Measurements from ENCODE around the gene CACNA1G.

Gene CACNA1G

GRCh38 chr17:50651661-50652060, 91.1 kb downstream of the CACNA1G start:
- H4K20me1 ChIP-seq (ENCODE audit: insufficient read depth, low read length), result no peaks in the 10 kb centered on the region
- H2AFZ ChIP-seq (ENCODE audit: low read depth, low read length), result no peak overlapping the region
- TF ChIP-seq, protein P1, sequence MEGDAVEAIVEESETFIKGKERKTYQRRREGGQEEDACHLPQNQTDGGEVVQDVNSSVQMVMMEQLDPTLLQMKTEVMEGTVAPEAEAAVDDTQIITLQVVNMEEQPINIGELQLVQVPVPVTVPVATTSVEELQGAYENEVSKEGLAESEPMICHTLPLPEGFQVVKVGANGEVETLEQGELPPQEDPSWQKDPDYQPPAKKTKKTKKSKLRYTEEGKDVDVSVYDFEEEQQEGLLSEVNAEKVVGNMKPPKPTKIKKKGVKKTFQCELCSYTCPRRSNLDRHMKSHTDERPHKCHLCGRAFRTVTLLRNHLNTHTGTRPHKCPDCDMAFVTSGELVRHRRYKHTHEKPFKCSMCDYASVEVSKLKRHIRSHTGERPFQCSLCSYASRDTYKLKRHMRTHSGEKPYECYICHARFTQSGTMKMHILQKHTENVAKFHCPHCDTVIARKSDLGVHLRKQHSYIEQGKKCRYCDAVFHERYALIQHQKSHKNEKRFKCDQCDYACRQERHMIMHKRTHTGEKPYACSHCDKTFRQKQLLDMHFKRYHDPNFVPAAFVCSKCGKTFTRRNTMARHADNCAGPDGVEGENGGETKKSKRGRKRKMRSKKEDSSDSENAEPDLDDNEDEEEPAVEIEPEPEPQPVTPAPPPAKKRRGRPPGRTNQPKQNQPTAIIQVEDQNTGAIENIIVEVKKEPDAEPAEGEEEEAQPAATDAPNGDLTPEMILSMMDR (IDR thresholded peaks at IDR 0.05; ENCODE audit: borderline replicate concordance, extremely low read depth, low read length, poor library complexity, severe bottlenecking), result no peak
- no peak for TF ChIP-seq EZH2 (IDR thresholded peaks at IDR 0.05; ENCODE audit: borderline replicate concordance, low read depth, low read length, severe bottlenecking)
- peaks cover 3% of the 10 kb centered on the region for H3K9me3 ChIP-seq (ENCODE audit: insufficient read depth, low read length, severe bottlenecking)
- no peak overlapping the region for H3K4me2 ChIP-seq (ENCODE audit: insufficient read depth, low read length)
- ATAC-seq (ENCODE audit: insufficient read depth, low read depth), result no peak
- DNase-seq, result no peak
- H3K79me2 ChIP-seq (ENCODE audit: insufficient read depth, low read length), result no peaks in the 10 kb centered on the region
- H3K27ac ChIP-seq (ENCODE audit: low read length), result no peak overlapping the region
- no peak overlapping the region for H3K9ac ChIP-seq (ENCODE audit: low read depth, low read length)
- no peaks in the 10 kb centered on the region for H3K4me1 ChIP-seq (ENCODE audit: insufficient read depth, low read length)
- no peak overlapping the region for H3K4me3 ChIP-seq (ENCODE audit: low read depth in 1 of 2, low read length in 2 of 2)
- H3K36me3 ChIP-seq (ENCODE audit: insufficient read depth, low read length), result no peaks in the 10 kb centered on the region
- H3K27me3 ChIP-seq (ENCODE audit: insufficient read depth, low read length, poor library complexity), result peaks cover 3% of the 10 kb centered on the region

- no peaks in the 10 kb centered on the region for H3K79me2 ChIP-seq (ENCODE audit: insufficient read depth, low read length)
- H3K9ac ChIP-seq (ENCODE audit: low read depth, low read length), result no peak overlapping the region
- H3K4me2 ChIP-seq (ENCODE audit: insufficient read depth, low read length), result no peak overlapping the region
- no peaks in the 10 kb centered on the region; the same call in 1 of the 2 replicates for H4K20me1 ChIP-seq (ENCODE audit: insufficient read depth, low read length)
- H3K9me3 ChIP-seq (ENCODE audit: insufficient read depth, low read length, severe bottlenecking), result peaks cover 3% of the 10 kb centered on the region
- H2AFZ ChIP-seq (ENCODE audit: low read depth, low read length), result no peak overlapping the region
- H3K4me3 ChIP-seq (ENCODE audit: low read depth in 1 of 2, low read length in 2 of 2), result no peak overlapping the region
- no peak overlapping the region for H3K27ac ChIP-seq (ENCODE audit: low read length)
- ATAC-seq (ENCODE audit: insufficient read depth, low read depth) (no peak), DNase-seq (no peak)
- no peak for TF ChIP-seq EZH2 (IDR thresholded peaks at IDR 0.05; ENCODE audit: borderline replicate concordance, low read depth, low read length, severe bottlenecking)
- TF ChIP-seq, protein P1 (IDR thresholded peaks at IDR 0.05; ENCODE audit: borderline replicate concordance, extremely low read depth, low read length, poor library complexity, severe bottlenecking), result no peak
- H3K36me3 ChIP-seq (ENCODE audit: insufficient read depth, low read length), result no peaks in the 10 kb centered on the region
- H3K4me1 ChIP-seq (ENCODE audit: insufficient read depth, low read length), result no peaks in the 10 kb centered on the region
- peaks cover 3% of the 10 kb centered on the region for H3K27me3 ChIP-seq (ENCODE audit: insufficient read depth, low read length, poor library complexity)
Observed at GRCh38 chr17:50653738-50654137, 93.2 kb downstream of the CACNA1G start.

GRCh38 chr17:50656509-50656908, 96.0 kb downstream of the CACNA1G start:
- H3K4me1 ChIP-seq (ENCODE audit: insufficient read depth, low read length), result peaks cover 5% of the 10 kb centered on the region
- no peaks in the 10 kb centered on the region for H3K36me3 ChIP-seq (ENCODE audit: insufficient read depth, low read length)
- H4K20me1 ChIP-seq (ENCODE audit: insufficient read depth, low read length), result no peaks in the 10 kb centered on the region; the same call in 1 of the 2 replicates
- ATAC-seq (ENCODE audit: insufficient read depth, low read depth), result no peak
- H3K9me3 ChIP-seq (ENCODE audit: insufficient read depth, low read length, severe bottlenecking), result peaks cover 3% of the 10 kb centered on the region
- H3K9ac ChIP-seq (ENCODE audit: low read depth, low read length), result no peak overlapping the region
- no peak overlapping the region for H2AFZ ChIP-seq (ENCODE audit: low read depth, low read length)
- no peak overlapping the region for H3K4me3 ChIP-seq (ENCODE audit: low read depth in 1 of 2, low read length in 2 of 2)
- no peak overlapping the region for H3K4me2 ChIP-seq (ENCODE audit: insufficient read depth, low read length)
- TF ChIP-seq EZH2 (IDR thresholded peaks at IDR 0.05; ENCODE audit: borderline replicate concordance, low read depth, low read length, severe bottlenecking), result no peak
- TF ChIP-seq, protein P1 (IDR thresholded peaks at IDR 0.05; ENCODE audit: borderline replicate concordance, extremely low read depth, low read length, poor library complexity, severe bottlenecking), result no peak
- DNase-seq, result no peak
- no peaks in the 10 kb centered on the region for H3K79me2 ChIP-seq (ENCODE audit: insufficient read depth, low read length)
- peaks cover 3% of the 10 kb centered on the region for H3K27me3 ChIP-seq (ENCODE audit: insufficient read depth, low read length, poor library complexity)
- no peak overlapping the region for H3K27ac ChIP-seq (ENCODE audit: low read length)

DNA sequence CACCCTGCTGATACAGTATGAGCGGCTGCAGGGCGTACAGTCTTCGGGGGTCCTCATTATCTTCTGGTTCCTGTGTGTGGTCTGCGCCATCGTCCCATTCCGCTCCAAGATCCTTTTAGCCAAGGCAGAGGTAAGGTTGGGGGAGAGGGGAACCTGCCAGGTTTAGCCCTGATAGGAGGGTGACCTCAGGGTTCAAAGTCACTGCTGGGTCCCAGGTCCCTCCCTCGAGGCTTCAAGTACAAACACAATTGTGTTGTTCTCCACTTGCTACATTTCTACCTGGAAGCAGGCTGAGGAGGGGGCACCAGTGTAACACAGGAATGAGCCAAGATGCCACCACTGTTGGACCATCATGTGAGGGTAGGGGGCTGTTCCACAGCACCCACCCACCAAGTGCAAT, 96.5 kb downstream of the CACNA1G start:
- Histone ChIP-seq H2AFZ (ENCODE audit: low read depth, low read length) (no peak overlapping the region), H3K4me3 (ENCODE audit: low read depth in 1 of 2, low read length in 2 of 2) (no peak overlapping the region), H3K9ac (ENCODE audit: low read depth, low read length) (no peak overlapping the region), H3K4me2 (ENCODE audit: insufficient read depth, low read length) (no peak overlapping the region), H3K79me2 (ENCODE audit: insufficient read depth, low read length) (no peaks in the 10 kb centered on the region), H3K27ac (ENCODE audit: low read length) (no peak overlapping the region), H3K36me3 (ENCODE audit: insufficient read depth, low read length) (no peaks in the 10 kb centered on the region), H3K27me3 (ENCODE audit: insufficient read depth, low read length, poor library complexity) (no peaks in the 10 kb centered on the region), H3K9me3 (ENCODE audit: insufficient read depth, low read length, severe bottlenecking) (peaks cover 3% of the 10 kb centered on the region), H4K20me1 (ENCODE audit: insufficient read depth, low read length) (no peaks in the 10 kb centered on the region; the same call in 1 of the 2 replicates), H3K4me1 (ENCODE audit: insufficient read depth, low read length) (peaks cover 10% of the 10 kb centered on the region)
- ATAC-seq (ENCODE audit: insufficient read depth, low read depth) (no peak), DNase-seq (no peak)
- TF ChIP-seq EZH2 (IDR thresholded peaks at IDR 0.05; ENCODE audit: borderline replicate concordance, low read depth, low read length, severe bottlenecking), result no peak
- TF ChIP-seq, protein P1 (IDR thresholded peaks at IDR 0.05; ENCODE audit: borderline replicate concordance, extremely low read depth, low read length, poor library complexity, severe bottlenecking), result no peak
